Activated naive CD4-positive, alpha-beta T cell treated with anti-CD3 and anti-CD28 coated beads for 36 hours (primary cell): ENCODE results near the gene MSX2. TPM values are rescaled to one million over a fixed set of nuclear protein-coding genes. Genes with fewer than 3 reads are reported as not detected.

Experiments
- CTCF ChIA-PET: fragments of 350-600 bp; sonication (Branson Sonifier 250); formaldehyde crosslinking; loops from one replicate; lab custom pipeline; 2021; ENCODE audit warnings: antibody characterized with exemption; lab: Charles Lee
- DNase-seq: peaks from one replicate; pipeline ENCODE4 v3.0.0-alpha.2; 2020
- H3K27ac Mint-ChIP-seq: one replicate; pipeline ENCODE4 v1.8.0; 2021; ENCODE audit warnings: mild to moderate bottlenecking, mixed read lengths
- H3K27me3 Mint-ChIP-seq: one replicate; pipeline ENCODE4 v1.8.0; 2021; ENCODE audit warnings: low read depth, mixed read lengths
- H3K36me3 Mint-ChIP-seq: one replicate; pipeline ENCODE4 v1.8.0; 2021; ENCODE audit warnings: low read depth, mixed read lengths
- H3K4me1 Mint-ChIP-seq: one replicate; pipeline ENCODE4 v1.8.0; 2021; ENCODE audit warnings: low read depth, mixed read lengths
- H3K4me3 Mint-ChIP-seq: one replicate; pipeline ENCODE4 v1.8.0; 2021; ENCODE audit warnings: mild to moderate bottlenecking, moderate library complexity, mixed read lengths
- H3K9me3 Mint-ChIP-seq: one replicate; pipeline ENCODE4 v1.8.0; 2021; ENCODE audit warnings: mixed read lengths
- intact Hi-C: fragments of 100-400 bp; cut with micrococcal nuclease; formaldehyde crosslinking; loops from one replicate; pipeline ENCODE4 v1.15.1; 2023
- total RNA-seq, 2 experiments: library from RNA; stranded (reverse); gene quantifications; one replicate each; pipeline ENCODE4 v1.2.3, GENCODE V29; 2021

The MSX2 gene
- total RNA-seq, 2 experiments from 2014 or later, result not detected

DNA sequence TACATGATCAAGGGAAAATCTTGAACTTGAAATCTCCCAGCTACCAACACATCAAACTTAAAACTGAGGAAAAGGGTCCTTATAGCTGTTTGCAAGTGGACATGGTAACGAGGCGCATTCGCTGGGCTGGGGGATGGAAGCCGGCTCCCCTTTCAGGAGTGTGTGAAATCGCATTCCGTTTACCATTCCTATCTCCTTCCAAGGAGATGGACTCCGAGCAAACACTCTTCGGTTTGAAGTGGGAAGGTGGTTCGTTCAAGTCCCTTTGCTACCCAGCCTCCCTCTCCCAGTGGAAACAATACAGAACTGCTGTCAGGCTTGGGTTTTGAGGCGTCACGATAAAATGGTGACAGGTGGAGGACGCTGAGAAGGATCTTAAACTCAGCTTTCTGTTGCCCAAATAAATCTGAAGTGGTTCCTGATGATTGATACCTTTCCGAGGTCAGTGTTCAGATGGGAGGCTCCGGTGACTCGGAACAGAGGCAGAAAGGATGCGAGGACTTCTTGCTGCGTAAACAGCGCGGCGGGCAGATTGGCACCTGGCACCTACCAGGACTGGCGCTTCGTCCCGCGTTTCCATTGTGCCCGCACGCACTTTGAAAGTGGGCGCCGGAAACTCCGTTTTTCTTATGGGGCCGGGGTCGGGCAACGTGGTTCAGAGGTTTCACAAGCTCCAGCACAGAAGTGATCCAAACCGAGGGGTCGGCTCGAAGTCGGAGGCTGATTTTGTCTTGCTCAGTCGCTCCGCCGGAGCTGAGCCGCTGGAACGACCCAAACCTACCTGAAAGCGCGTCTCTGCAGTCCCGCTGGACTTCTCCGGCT, 7.0 kb downstream of the MSX2 start:
- intact Hi-C loops, result loop anchor here (10.0 kb wide), 1 partner anchor 407 kb away; no protein-coding TSS in a partner anchor
- no peak overlapping the region for H3K27ac Mint-ChIP-seq
- no peak for DNase-seq
- H3K9me3 Mint-ChIP-seq, result no peaks in the 10 kb centered on the region
- no peaks in the 10 kb centered on the region for H3K36me3 Mint-ChIP-seq
- H3K4me3 Mint-ChIP-seq, result no peak overlapping the region
- H3K4me1 Mint-ChIP-seq, result peaks cover 14% of the 10 kb centered on the region
- CTCF ChIA-PET, result no interaction called here
- H3K27me3 Mint-ChIP-seq, result peaks cover 78% of the 10 kb centered on the region

DNA sequence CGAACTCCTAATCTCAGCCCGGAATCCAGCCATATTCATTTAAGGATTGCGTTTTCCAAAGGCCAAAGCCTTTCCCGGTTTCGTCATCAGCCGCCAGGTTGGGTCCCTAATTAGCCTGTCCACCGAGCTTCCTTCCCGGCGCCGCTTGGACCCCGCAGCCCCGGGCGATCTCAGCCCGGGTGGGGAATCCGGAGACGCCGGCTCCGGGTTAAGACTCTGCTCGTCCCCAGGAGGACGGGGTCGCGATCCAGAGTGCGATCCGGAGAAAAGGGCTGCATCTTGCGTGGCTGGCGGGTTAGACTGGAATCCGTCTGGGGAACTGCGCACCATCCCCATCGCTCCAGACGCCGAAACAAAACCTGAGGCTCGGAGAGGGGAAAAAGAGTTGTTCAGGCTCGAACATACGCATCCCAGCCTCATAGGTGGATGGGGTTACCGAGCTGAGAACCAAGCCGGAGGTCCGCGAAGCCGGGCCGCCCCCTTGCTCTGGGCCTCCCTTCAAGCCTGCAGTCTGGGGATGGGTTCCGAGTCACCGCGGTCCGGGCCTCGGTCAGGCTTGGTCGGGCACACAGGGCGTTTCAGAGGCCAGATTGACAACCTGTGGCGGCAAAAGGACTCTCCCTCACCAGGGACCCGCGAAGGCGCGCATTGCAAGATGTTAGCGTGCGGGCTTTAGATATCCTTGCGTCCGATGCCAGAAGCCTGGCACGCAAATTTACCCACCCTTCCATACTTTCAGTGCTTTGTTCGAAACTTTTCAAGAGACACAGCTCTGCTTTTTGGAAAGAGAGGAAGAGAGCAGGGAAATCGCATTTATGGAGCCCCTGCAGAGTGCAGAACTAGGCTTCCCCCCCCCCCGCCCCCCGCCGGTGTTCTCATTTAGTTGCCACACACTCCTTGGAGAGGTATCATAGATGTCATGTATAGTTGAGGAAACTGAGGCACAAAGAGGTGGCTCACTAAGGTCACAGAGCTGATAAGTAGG, 7.9 kb downstream of the MSX2 start:
- Mint-ChIP-seq H3K4me3 (no peak overlapping the region), H3K36me3 (no peaks in the 10 kb centered on the region), H3K27me3 (peaks cover 79% of the 10 kb centered on the region), H3K4me1 (peaks cover 14% of the 10 kb centered on the region), H3K9me3 (no peaks in the 10 kb centered on the region), H3K27ac (no peak overlapping the region)
- intact Hi-C loops, result loop anchor here (10.0 kb wide), 1 partner anchor 408 kb away; no protein-coding TSS in a partner anchor
- DNase-seq, result no peak
- CTCF ChIA-PET, result no interaction called here

- Mint-ChIP-seq H3K27ac (no peak overlapping the region), H3K4me3 (no peak overlapping the region), H3K4me1 (peaks cover 14% of the 10 kb centered on the region), H3K27me3 (peaks cover 74% of the 10 kb centered on the region), H3K36me3 (no peaks in the 10 kb centered on the region), H3K9me3 (no peaks in the 10 kb centered on the region)
- intact Hi-C loops, result loop anchor here (10.0 kb wide), 1 partner anchor 408 kb away; no protein-coding TSS in a partner anchor
- CTCF ChIA-PET, result no interaction called here
- no peak for DNase-seq
Measured at GRCh38 chr5:174733091-174733690, 8.8 kb downstream of the MSX2 start.

DNA sequence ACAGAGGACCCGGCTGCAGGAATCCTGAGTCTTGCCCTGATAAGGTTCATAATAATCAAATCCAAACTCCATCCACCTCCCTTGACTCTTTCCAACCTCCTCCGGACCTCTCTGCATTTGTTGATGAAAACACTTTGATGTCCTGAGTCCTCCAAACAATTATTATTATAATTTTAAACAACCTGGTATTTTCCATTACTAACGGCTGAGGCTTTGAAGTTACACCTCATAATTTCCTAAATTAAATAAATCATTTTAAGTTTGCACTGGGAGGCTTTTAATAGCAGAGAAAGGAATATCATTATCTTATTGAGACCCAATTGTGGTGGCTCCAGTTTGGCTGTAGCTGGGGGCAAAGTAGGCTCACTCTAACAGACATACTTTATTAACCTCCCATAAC, 9.5 kb downstream of the MSX2 start:
- H3K36me3 Mint-ChIP-seq, result no peaks in the 10 kb centered on the region
- peaks cover 71% of the 10 kb centered on the region for H3K27me3 Mint-ChIP-seq
- H3K4me1 Mint-ChIP-seq, result peaks cover 14% of the 10 kb centered on the region
- intact Hi-C loops, result loop anchor here (10.0 kb wide), 1 partner anchor 409 kb away; no protein-coding TSS in a partner anchor
- CTCF ChIA-PET, result no interaction called here
- H3K4me3 Mint-ChIP-seq, result no peak overlapping the region
- no peak overlapping the region for H3K27ac Mint-ChIP-seq
- H3K9me3 Mint-ChIP-seq, result no peaks in the 10 kb centered on the region
- DNase-seq, result no peak

DNA sequence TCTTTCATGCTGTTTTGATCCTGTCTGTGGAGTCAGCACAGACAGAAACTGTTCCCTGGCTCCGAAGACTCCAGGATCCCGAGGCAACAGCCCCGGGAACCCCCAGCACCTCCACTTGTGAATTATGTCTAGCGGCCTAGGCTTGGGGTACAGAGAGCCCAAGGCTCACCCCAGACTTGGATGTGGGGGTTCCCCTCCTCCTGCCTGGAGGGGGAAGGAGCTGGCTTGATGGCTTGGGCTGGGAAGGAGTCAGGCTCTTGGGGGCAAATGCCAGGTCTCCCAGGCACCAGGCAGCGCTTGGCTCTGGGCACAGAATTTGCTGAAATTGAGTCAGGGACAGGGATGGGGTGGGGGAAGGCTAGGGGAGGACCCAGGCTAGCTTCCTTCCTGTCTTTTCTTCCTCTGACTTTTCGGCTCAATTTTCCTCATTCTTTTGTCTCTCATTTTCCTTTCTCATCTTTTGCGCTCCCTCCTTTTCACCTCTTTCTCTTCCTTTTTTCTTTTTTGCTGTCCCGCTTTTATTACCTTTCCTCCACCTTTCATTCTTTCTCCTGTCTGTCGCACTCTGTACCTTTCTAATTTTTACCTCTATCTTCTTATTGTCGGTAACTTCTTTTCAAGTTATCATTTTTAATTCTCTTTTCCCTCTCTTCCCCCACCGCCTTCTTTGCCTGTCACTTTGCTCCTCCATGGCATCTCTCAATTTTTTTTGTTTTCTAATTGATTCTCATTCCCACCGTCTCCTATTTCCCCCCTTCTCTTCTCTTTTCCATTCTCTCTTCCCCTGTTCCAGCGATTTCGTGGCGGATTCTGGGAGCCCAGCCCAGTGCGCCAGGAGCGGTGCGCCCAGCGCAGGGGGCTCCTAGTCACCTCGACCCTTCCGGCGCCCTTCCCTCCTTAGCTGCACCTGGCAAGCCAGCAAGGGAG, 10.5 kb downstream of the MSX2 start:
- H3K4me3 Mint-ChIP-seq, result no peak overlapping the region
- H3K36me3 Mint-ChIP-seq, result no peaks in the 10 kb centered on the region
- DNase-seq, result no peak
- intact Hi-C loops, result loop anchor here (1.0 to 10.0 kb wide), 2 partner anchors 316 to 410 kb away; no protein-coding TSS in a partner anchor
- peaks cover 14% of the 10 kb centered on the region for H3K4me1 Mint-ChIP-seq
- CTCF ChIA-PET, result no interaction called here
- H3K9me3 Mint-ChIP-seq, result no peaks in the 10 kb centered on the region
- no peak overlapping the region for H3K27ac Mint-ChIP-seq
- H3K27me3 Mint-ChIP-seq, result peaks cover 67% of the 10 kb centered on the region

DNA sequence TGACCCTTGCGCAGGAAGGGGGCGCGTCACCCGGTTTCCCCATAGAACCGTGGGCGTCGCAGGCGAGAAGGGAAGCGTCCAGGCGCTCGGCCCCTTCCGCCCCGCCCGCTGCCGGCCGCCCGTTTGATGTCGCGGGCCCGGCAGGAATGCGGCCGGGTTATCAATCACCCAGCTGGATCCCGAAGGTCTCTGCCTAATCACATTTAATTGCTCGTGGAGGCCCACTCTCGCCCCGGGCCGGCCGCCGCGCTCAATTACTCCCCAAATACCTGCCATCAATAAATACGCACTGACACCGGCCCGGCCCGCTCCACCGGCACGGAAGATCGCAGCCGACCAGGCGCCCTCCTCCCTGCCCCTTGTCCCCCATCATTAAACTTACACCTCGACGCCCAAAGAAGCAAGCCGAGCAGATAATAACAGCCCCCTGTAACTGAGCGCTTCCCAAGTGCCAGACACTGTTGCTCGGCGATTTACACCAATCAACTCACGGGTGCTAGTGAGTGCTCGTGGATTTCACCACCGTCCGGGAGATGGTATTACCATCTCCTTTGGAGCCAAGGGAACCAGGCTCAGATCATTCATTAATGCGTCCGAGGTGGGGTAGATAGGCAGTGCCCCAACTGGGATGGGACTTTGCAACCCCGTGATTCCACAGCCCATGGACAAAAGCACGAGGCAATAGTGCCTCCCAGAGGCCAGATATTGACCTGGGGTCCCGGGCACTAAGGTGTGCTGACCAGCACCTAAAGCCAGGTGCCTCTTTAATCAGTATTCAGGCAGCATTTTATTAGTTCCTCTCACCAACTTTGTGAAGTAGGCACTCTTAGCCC, 11.3 kb downstream of the MSX2 start:
- Mint-ChIP-seq H3K27me3 (peaks cover 72% of the 10 kb centered on the region), H3K27ac (peak overlapping the region; percentile 18), H3K9me3 (no peaks in the 10 kb centered on the region), H3K4me1 (peaks cover 14% of the 10 kb centered on the region), H3K4me3 (no peak overlapping the region), H3K36me3 (no peaks in the 10 kb centered on the region)
- intact Hi-C loops, result loop anchor here (1.0 to 10.0 kb wide), 2 partner anchors 316 to 411 kb away; no protein-coding TSS in a partner anchor
- peak; percentile 26 for DNase-seq
- CTCF ChIA-PET, result interaction anchor here (0.9 kb wide), 1 partner anchor 305 kb away, joined by 3 read pairs; no protein-coding TSS in a partner anchor

- H3K9me3 Mint-ChIP-seq, result no peaks in the 10 kb centered on the region
- no peak for DNase-seq
- H3K36me3 Mint-ChIP-seq, result no peaks in the 10 kb centered on the region
- H3K4me3 Mint-ChIP-seq, result no peak overlapping the region
- peaks cover 68% of the 10 kb centered on the region for H3K27me3 Mint-ChIP-seq
- H3K4me1 Mint-ChIP-seq, result peaks cover 14% of the 10 kb centered on the region
- CTCF ChIA-PET, result interaction anchor here (0.9 kb wide), 1 partner anchor 305 kb away, joined by 3 read pairs; no protein-coding TSS in a partner anchor
- intact Hi-C loops, result loop anchor here (10.0 kb wide), 1 partner anchor 412 kb away; no protein-coding TSS in a partner anchor
- no peak overlapping the region for H3K27ac Mint-ChIP-seq
Measured at GRCh38 chr5:174736331-174736721, 11.9 kb downstream of the MSX2 start.

GRCh38 chr5:174736777-174737176, 12.4 kb downstream of the MSX2 start:
- Mint-ChIP-seq H3K9me3 (no peaks in the 10 kb centered on the region), H3K27ac (no peak overlapping the region), H3K27me3 (peaks cover 63% of the 10 kb centered on the region), H3K4me3 (no peak overlapping the region), H3K36me3 (no peaks in the 10 kb centered on the region), H3K4me1 (peaks cover 10% of the 10 kb centered on the region)
- CTCF ChIA-PET, result interaction anchor here (0.7 to 0.9 kb wide), 2 partner anchors 14 to 306 kb away, joined by 3 read pairs; no protein-coding TSS in a partner anchor
- DNase-seq, result no peak
- intact Hi-C loops, result loop anchor here (10.0 kb wide), 1 partner anchor 412 kb away; no protein-coding TSS in a partner anchor

GRCh38 chr5:174737330-174737729, 12.9 kb downstream of the MSX2 start:
- CTCF ChIA-PET, result interaction anchor here (0.7 kb wide), 1 partner anchor 13 kb away, joined by 3 read pairs; no protein-coding TSS in a partner anchor
- intact Hi-C loops, result loop anchor here (10.0 kb wide), 1 partner anchor 413 kb away; no protein-coding TSS in a partner anchor
- Mint-ChIP-seq H3K27me3 (peaks cover 59% of the 10 kb centered on the region), H3K4me1 (peaks cover 10% of the 10 kb centered on the region), H3K4me3 (no peak overlapping the region), H3K9me3 (no peaks in the 10 kb centered on the region), H3K36me3 (no peaks in the 10 kb centered on the region), H3K27ac (no peak overlapping the region)
- DNase-seq, result no peak

DNA sequence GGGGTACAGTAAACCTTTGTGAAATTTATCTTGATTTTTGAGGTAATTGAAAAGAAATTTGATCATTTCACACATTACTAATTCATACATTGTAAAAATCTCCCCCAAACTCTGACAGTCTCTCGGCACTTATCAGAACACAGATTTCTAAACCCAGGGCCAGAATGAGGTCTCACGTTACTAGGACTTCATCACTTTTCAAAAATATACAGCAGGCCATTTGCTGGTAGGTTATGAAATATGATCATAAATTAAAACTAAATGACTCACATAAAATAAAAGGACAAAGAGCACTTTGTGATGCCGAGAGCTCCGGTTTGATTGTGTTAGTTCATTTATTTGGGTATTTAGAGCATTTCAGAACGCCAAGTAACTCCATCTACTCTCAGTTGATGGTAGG, 17.0 kb downstream of the MSX2 start:
- Mint-ChIP-seq H3K4me3 (no peak overlapping the region), H3K4me1 (peaks cover under 1% of the 10 kb centered on the region), H3K9me3 (peaks cover 2% of the 10 kb centered on the region), H3K27ac (no peak overlapping the region), H3K27me3 (peaks cover 24% of the 10 kb centered on the region), H3K36me3 (no peaks in the 10 kb centered on the region)
- intact Hi-C loops, result no loop called here
- DNase-seq, result no peak
- CTCF ChIA-PET, result no interaction called here
